Calu3 (cell line): ENCODE measurements around the gene NUAK2. TPM values are rescaled to one million over a fixed set of nuclear protein-coding genes. Genes with fewer than 3 reads are reported as not detected.

ENCODE experiments used
- BruUV-seq: library from RNA; stranded (reverse); fragments of 400-500 nt; replicated peaks from 2 replicates; lab custom pipeline; 2021; lab: Mats Ljungman, UMichigan
- CTCF ChIA-PET: fragments of 300-600 bp; sonication (Branson Sonifier 250); formaldehyde crosslinking; loops from one replicate; lab custom pipeline; 2022; ENCODE audit warnings: antibody characterized with exemption; lab: Charles Lee
- DNase-seq: peaks from one replicate; pipeline ENCODE4 v3.0.0; 2022
- H3K27ac Mint-ChIP-seq: one replicate; pipeline ENCODE4 v1.8.0; 2022; ENCODE audit warnings: mixed read lengths; ENCODE audit not compliant: unreplicated experiment
- H3K27me3 Mint-ChIP-seq: one replicate; pipeline ENCODE4 v1.8.0; 2022; ENCODE audit warnings: mixed read lengths; ENCODE audit not compliant: unreplicated experiment
- H3K36me3 Mint-ChIP-seq: one replicate; pipeline ENCODE4 v1.8.0; 2022; ENCODE audit warnings: mild to moderate bottlenecking, moderate library complexity, mixed read lengths; ENCODE audit not compliant: insufficient read depth, unreplicated experiment
- H3K4me1 Mint-ChIP-seq: one replicate; pipeline ENCODE4 v1.8.0; 2022; ENCODE audit warnings: mild to moderate bottlenecking, low read depth, mixed read lengths; ENCODE audit not compliant: unreplicated experiment
- H3K4me3 Mint-ChIP-seq: one replicate; pipeline ENCODE4 v1.8.0; 2022; ENCODE audit warnings: mild to moderate bottlenecking, low read depth, moderate library complexity, mixed read lengths; ENCODE audit not compliant: unreplicated experiment
- H3K9me3 Mint-ChIP-seq: one replicate; pipeline ENCODE4 v1.8.0; 2022; ENCODE audit warnings: low read depth, mixed read lengths; ENCODE audit not compliant: unreplicated experiment
- intact Hi-C: fragments of 100-400 bp; cut with micrococcal nuclease; formaldehyde crosslinking; loops from one replicate; pipeline ENCODE4 v1.10.0; 2022; ENCODE audit not compliant: unreplicated experiment
- total RNA-seq: library from RNA; stranded (reverse); gene quantifications from 2 replicates; pipeline ENCODE4 v1.2.3, GENCODE V29; 2022
- TF ChIP-seq, protein P1 (sequence below): fragments of 200-600 bp; IDR thresholded peaks from one replicate; pipeline ENCODE4 v1.8.0; 2022; ENCODE audit warnings: antibody characterized with exemption; ENCODE audit not compliant: unreplicated experiment

Gene NUAK2
- total RNA-seq, 1 experiment from 2014 or later, result 3.7 TPM

DNA sequence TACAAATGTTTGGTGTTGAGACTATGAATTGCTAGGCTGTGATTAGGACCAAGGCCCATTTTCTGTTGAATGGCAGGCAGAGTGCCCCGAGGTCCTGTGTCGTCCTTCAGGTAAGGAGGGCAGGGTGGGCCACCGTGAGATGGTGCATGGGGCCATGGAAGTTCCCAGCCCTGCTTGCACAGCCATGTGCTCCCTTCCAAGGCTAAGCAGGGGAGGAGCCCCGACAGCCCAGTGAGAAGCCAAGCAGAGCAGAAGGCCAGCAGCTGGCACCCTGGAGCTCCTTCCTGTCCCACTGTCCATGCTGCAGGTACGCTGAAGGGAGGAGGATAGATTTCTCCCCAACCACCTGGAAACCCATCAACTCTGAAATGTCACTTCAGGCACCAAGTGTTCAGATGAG, 8.2 kb upstream of the NUAK2 start:
- Mint-ChIP-seq H3K4me1 (peaks cover 8% of the 10 kb centered on the region), H3K9me3 (no peaks in the 10 kb centered on the region), H3K36me3 (no peaks in the 10 kb centered on the region), H3K27ac (no peak overlapping the region), H3K27me3 (peaks cover 86% of the 10 kb centered on the region), H3K4me3 (no peak overlapping the region)
- no peak for DNase-seq
- intact Hi-C loops, result no loop called here
- CTCF ChIA-PET, result interaction anchor here (0.6 to 11.0 kb wide), 5 partner anchors 9 to 64 kb away, joined by 3 to 303 read pairs (median 3); no protein-coding TSS in a partner anchor
- no TSS peak for BruUV-seq
- TF ChIP-seq, protein P1, sequence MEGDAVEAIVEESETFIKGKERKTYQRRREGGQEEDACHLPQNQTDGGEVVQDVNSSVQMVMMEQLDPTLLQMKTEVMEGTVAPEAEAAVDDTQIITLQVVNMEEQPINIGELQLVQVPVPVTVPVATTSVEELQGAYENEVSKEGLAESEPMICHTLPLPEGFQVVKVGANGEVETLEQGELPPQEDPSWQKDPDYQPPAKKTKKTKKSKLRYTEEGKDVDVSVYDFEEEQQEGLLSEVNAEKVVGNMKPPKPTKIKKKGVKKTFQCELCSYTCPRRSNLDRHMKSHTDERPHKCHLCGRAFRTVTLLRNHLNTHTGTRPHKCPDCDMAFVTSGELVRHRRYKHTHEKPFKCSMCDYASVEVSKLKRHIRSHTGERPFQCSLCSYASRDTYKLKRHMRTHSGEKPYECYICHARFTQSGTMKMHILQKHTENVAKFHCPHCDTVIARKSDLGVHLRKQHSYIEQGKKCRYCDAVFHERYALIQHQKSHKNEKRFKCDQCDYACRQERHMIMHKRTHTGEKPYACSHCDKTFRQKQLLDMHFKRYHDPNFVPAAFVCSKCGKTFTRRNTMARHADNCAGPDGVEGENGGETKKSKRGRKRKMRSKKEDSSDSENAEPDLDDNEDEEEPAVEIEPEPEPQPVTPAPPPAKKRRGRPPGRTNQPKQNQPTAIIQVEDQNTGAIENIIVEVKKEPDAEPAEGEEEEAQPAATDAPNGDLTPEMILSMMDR, result no peak

DNA sequence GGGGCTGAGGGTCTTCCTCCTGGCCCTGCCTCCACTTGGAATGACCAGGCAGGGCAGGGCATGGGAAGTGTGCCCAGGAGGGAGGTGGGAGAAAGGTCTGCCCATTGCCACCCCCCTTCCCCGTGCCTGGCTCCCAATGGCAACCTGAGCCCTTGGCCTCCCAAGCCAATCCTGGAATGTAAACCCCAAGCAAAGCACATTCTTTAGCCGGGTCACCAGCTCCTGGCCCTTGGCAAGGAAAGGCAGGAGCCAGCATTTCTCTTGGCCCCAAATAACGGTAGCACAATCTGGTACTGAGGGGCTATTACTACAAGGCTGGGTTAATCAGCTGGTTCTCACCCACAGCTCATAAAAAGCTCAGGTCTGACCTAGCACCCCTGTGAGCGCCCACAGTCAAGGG, 6.9 kb upstream of the NUAK2 start:
- CTCF ChIA-PET, result interaction anchor here (11.0 kb wide), 1 partner anchor 56 kb away, joined by 303 read pairs; no protein-coding TSS in a partner anchor
- no TSS peak for BruUV-seq
- H3K9me3 Mint-ChIP-seq, result no peaks in the 10 kb centered on the region
- DNase-seq, result no peak
- TF ChIP-seq, protein P1, result no peak
- no peak overlapping the region for H3K27ac Mint-ChIP-seq
- H3K4me1 Mint-ChIP-seq, result peaks cover 9% of the 10 kb centered on the region
- no peak overlapping the region for H3K4me3 Mint-ChIP-seq
- H3K27me3 Mint-ChIP-seq, result peaks cover 77% of the 10 kb centered on the region
- H3K36me3 Mint-ChIP-seq, result no peaks in the 10 kb centered on the region
- intact Hi-C loops, result no loop called here

DNA sequence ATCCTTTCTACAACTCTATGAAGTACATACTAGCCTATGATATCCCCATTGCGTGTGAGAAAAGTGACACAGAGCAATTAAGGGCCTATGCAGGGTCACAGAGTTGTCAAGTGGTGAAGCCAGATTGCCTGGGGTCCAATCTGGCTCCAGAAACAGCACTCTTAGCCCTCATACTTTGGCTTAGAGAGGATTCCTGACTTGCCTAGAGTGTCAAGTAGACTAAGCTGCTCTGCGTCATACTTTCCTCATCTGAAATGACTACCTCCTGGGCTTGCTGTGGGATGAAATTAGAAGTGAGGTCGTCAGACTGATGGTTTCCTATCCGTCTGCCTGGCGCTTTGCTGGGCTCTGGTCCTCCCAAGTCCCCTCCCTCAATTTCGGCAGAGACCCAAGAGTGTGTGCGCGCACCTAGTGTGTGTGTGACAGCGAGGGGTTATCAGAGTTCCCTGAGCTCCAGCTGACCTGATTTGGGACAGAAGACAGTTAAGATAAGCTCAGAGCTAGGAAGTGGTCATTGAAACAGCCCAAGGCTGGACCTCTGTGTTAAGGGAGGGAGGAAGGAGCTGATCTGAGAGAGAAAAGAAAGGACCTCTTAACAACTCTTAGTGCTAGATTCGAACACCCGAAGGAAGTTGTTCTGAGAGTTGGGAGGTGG, 5.4 kb upstream of the NUAK2 start:
- Mint-ChIP-seq H3K27ac (no peak overlapping the region), H3K9me3 (no peaks in the 10 kb centered on the region), H3K27me3 (peaks cover 64% of the 10 kb centered on the region)

DNA sequence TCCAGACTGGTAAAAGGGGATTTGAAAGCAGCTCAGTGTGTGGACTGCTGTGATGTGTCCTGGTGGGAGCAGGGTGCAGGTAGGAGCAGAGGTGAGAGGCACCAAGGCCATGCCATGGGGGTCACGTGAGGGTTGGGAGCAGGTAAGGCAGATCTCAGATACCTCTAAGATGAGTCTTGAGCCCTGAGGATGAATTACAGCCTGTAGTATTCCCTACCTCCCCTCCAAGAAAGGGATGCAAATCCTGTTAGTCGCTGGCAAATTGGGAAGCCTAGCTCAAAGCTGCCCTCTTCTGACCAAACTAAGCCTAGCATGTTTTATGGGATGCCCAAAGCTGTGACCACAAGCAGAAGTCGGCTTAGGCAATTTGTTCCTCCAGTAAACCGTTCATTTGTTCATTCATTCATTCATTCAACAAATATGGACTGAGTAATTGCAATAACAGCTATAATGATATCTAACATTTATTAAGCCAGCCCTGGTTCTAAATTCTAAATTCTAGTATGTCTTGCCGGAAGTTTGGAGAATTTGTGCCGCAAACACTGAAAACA, 3.9 kb upstream of the NUAK2 start:
- TF ChIP-seq, protein P1, result peak; percentile 73
- no peak overlapping the region for H3K4me3 Mint-ChIP-seq
- intact Hi-C loops, result loop anchor here (1.0 kb wide), 1 partner anchor 52 kb away; no protein-coding TSS in a partner anchor
- H3K36me3 Mint-ChIP-seq, result peaks cover 15% of the 10 kb centered on the region
- H3K9me3 Mint-ChIP-seq, result no peaks in the 10 kb centered on the region
- no TSS peak for BruUV-seq
- peaks cover 16% of the 10 kb centered on the region for H3K4me1 Mint-ChIP-seq
- H3K27ac Mint-ChIP-seq, result peak overlapping the region; percentile 15
- peak; percentile 84 for DNase-seq
- CTCF ChIA-PET, result interaction anchor here (0.6 to 11.0 kb wide), 14 partner anchors 10 to 199 kb away, joined by 3 to 303 read pairs (median 4); no protein-coding TSS in a partner anchor
- peaks cover 49% of the 10 kb centered on the region for H3K27me3 Mint-ChIP-seq

More for the DNA sequence above, 5.4 kb upstream of the NUAK2 start:
- Mint-ChIP-seq H3K4me1 (peaks cover 9% of the 10 kb centered on the region), H3K36me3 (no peaks in the 10 kb centered on the region), H3K4me3 (no peak overlapping the region)
- BruUV-seq, result no TSS peak
- CTCF ChIA-PET, result interaction anchor here (0.6 to 11.0 kb wide), 3 partner anchors 8 to 54 kb away, joined by 3 to 303 read pairs (median 3); no protein-coding TSS in a partner anchor
- TF ChIP-seq, protein P1, result no peak
- intact Hi-C loops, result no loop called here
- no peak for DNase-seq
